Left renal pelvis (tissue), 4 donors: Measurements from ENCODE around the gene FCGR1A. TPM values are rescaled to one million over a fixed set of nuclear protein-coding genes. Genes with fewer than 3 reads are reported as not detected.
"Not testable (repeated sequence)": the region's sequence is repeated elsewhere in the genome, so short reads cannot be mapped to it uniquely, and the experiment has no call there.

Source experiments
- DNase-seq, 4 donors: peaks; one replicate each; pipeline ENCODE4 v3.0.0-alpha.2; 2013; ENCODE audit warnings: low read depth in 4 of 4, low spot score in 3 of 4
- polyA plus RNA-seq, 4 donors: library from polyadenylated mRNA; unstranded; fragments of 120-200 nt; gene quantifications; one replicate each; pipeline ENCODE4 v1.2.1, GENCODE V29; 2013; ENCODE audit not compliant: insufficient read length in 4 of 4

The FCGR1A gene
- polyA plus RNA-seq, 4 donors = 1.5 to 5.2 (median 1.8) TPM

- DNase-seq = not testable (repeated sequence)
Measured at GRCh38 chr1:149831764-149832315, 49.3 kb downstream of the FCGR1A start.

- not testable (repeated sequence) for DNase-seq
Measured at GRCh38 chr1:149832316-149833126, 50.0 kb downstream of the FCGR1A start.

- not testable (repeated sequence) for DNase-seq
Measured at GRCh38 chr1:149833144-149833543, 50.6 kb downstream of the FCGR1A start.

GRCh38 chr1:149841149-149841548 is 58.7 kb downstream of the FCGR1A start:
- not testable (repeated sequence) for DNase-seq

Other genes starting within 250 kb of the FCGR1A start
- gene PPIAL4C, start 198.8 kb upstream of the FCGR1A start, polyA plus RNA-seq = not detected
- gene BOLA1, start 116.9 kb downstream of the FCGR1A start, polyA plus RNA-seq = 10 to 100 TPM; 15.8 to 27.7 (median 18.9) TPM
- gene SV2A, start 135.2 kb downstream of the FCGR1A start, polyA plus RNA-seq = 10 to 100 TPM in 1 of 4 donors, 1 to 10 TPM in 3; 7.8 to 13.3 (median 8.0) TPM
- gene SF3B4, start 145.1 kb downstream of the FCGR1A start, polyA plus RNA-seq = 10 to 100 TPM; 69.0 to 88.6 (median 80.0) TPM
- gene MTMR11, start 154.2 kb downstream of the FCGR1A start, polyA plus RNA-seq = 10 to 100 TPM; 27.8 to 34.3 (median 32.4) TPM
- 10 to 100 TPM; 17.7 to 21.7 (median 18.8) TPM for gene OTUD7B, start 228.0 kb downstream of the FCGR1A start, polyA plus RNA-seq